A549 (cell line): ENCODE data around the gene GDNF. TPM values are rescaled to one million over a fixed set of nuclear protein-coding genes. Genes with fewer than 3 reads are reported as not detected.

Experiments
- ATAC-seq, 2 experiments: fragments of 200-7000 bp in 1 of 2; fragments of >200 bp in 1 of 2; cut with Nextera tagmentation in 1 of 2; cut with Tn5 transposase in 1 of 2; 3 replicates each; pipeline versions ENCODE4 v1.8.0 to v1.9.1; 2018 to 2020; ENCODE audit warnings: mild to moderate bottlenecking in 1 of 2, moderate library complexity in 1 of 2
- CTCF ChIA-PET: fragments of 300-600 bp; sonication (Branson Sonifier 250); formaldehyde crosslinking; extraction: SDS; loops from one replicate; lab custom pipeline; 2021; ENCODE audit warnings: antibody characterized with exemption, inconsistent platforms; lab: Yijun Ruan, JAX
- POLR2A ChIA-PET: fragments of 350-600 bp; formaldehyde crosslinking; extraction: SDS; loops from one replicate; lab custom pipeline; 2021; ENCODE audit warnings: antibody characterized with exemption, inconsistent platforms; lab: Yijun Ruan, JAX
- DNase-seq, 2 experiments: peaks; one replicate each; pipeline versions ENCODE4 v3.0.0 to v3.0.0-alpha.2; 2011 to 2016; ENCODE audit warnings: low read depth in 1 of 2, low spot score in 1 of 2
- FAIRE-seq: peaks from 2 replicates; lab custom pipeline; 2011; peaks lifted over from hg19 to GRCh38; lab: Jason Lieb, UNC
- H3K27ac ChIP-seq, 2 experiments: fragments of >200 bp; sonication (Bioruptor Twin); formaldehyde crosslinking; 3 replicates each; pipeline ENCODE4 v1.5.1; 2016 to 2017
- H3K4me1 ChIP-seq: fragments of >200 bp; sonication (Bioruptor Twin); formaldehyde crosslinking; 3 replicates; pipeline ENCODE4 v1.6.1; 2016
- H3K4me2 ChIP-seq: fragments of >200 bp; sonication (Bioruptor Twin); formaldehyde crosslinking; 3 replicates; pipeline ENCODE4 v1.6.1; 2016
- H3K4me3 ChIP-seq: fragments of >200 bp; sonication (Bioruptor Twin); formaldehyde crosslinking; 3 replicates; pipeline ENCODE4 v1.5.1; 2016
- H3K9me3 ChIP-seq: fragments of >200 bp; sonication (Bioruptor Twin); formaldehyde crosslinking; 3 replicates; pipeline ENCODE4 v1.6.1; 2016
- BHLHE40 ChIP-seq: IDR thresholded peaks from 2 replicates; pipeline ENCODE4 v1.6.1; 2012; ENCODE audit warnings: low read depth, low read length, inconsistent platforms
- CBX2 ChIP-seq: fragments of 200-600 bp; sonication (generic); IDR thresholded peaks from 2 replicates; pipeline ENCODE4 v1.6.1; 2016; ENCODE audit warnings: low read depth, mild to moderate bottlenecking, borderline replicate concordance
- CEBPB ChIP-seq, 2 experiments: fragments of >200 bp in 1 of 2; sonication (Bioruptor Twin) in 1 of 2; formaldehyde crosslinking in 1 of 2; IDR thresholded peaks; 2 replicates each; pipeline ENCODE4 v1.6.1; 2012 to 2016
- CHD4 ChIP-seq: fragments of 200-600 bp; sonication (generic); IDR thresholded peaks from 2 replicates; pipeline ENCODE4 v1.6.1; 2016; ENCODE audit warnings: antibody characterized with exemption, mild to moderate bottlenecking, borderline replicate concordance
- FOSL2 ChIP-seq, 2 experiments: fragments of 450-650 bp in 1 of 2; fragments of >200 bp in 1 of 2; sonication (Bioruptor Twin) in 1 of 2; formaldehyde crosslinking; IDR thresholded peaks; 2 replicates each; pipeline versions ENCODE4 v1.5.0 to v1.6.1; 2016 to 2020; ENCODE audit warnings: mild to moderate bottlenecking in 1 of 2, moderate library complexity in 1 of 2
- HEYL ChIP-seq: fragments of 250-450 bp; sonication (Bioruptor Pico); IDR thresholded peaks from 2 replicates; pipeline ENCODE4 v1.8.0; 2021; ENCODE audit warnings: mild to moderate bottlenecking, moderate library complexity
- JUN ChIP-seq, 2 experiments: fragments of >200 bp; sonication (Bioruptor Twin); formaldehyde crosslinking; IDR thresholded peaks; 2 replicates in 1 of 2; 3 replicates in 1 of 2; pipeline ENCODE4 v1.6.1; 2016 to 2017
- MAFK ChIP-seq: fragments of 450-650 bp; IDR thresholded peaks from 2 replicates; pipeline ENCODE4 v1.6.1; 2014; ENCODE audit not compliant: partially characterized antibody
- MAZ ChIP-seq: fragments of 150-350 bp; IDR thresholded peaks from 2 replicates; pipeline ENCODE4 v1.6.1; 2014; ENCODE audit warnings: antibody characterized with exemption, low read depth, low read length, borderline replicate concordance
- MYC ChIP-seq: IDR thresholded peaks from 2 replicates; pipeline ENCODE4 v1.6.1; 2012; ENCODE audit warnings: mild to moderate bottlenecking, inconsistent platforms, low read length, improper control_type of control experiment, borderline replicate concordance
- NFE2L2 ChIP-seq: fragments of 150-350 bp; conservative IDR thresholded peaks from 2 replicates; pipeline ENCODE4 v1.6.1; 2014; ENCODE audit warnings: low read length
- PHF8 ChIP-seq: fragments of 200-600 bp; sonication (generic); IDR thresholded peaks from 2 replicates; pipeline ENCODE4 v1.6.1; 2016; ENCODE audit warnings: low read depth, mild to moderate bottlenecking, antibody characterized with exemption, moderate library complexity, borderline replicate concordance
- RAD21 ChIP-seq, 2 experiments: fragments of >200 bp in 1 of 2; sonication (Bioruptor Twin) in 1 of 2; formaldehyde crosslinking in 1 of 2; IDR thresholded peaks in 1 of 2; conservative IDR thresholded peaks in 1 of 2; 2 replicates in 1 of 2; 3 replicates in 1 of 2; pipeline ENCODE4 v1.6.1; 2012 to 2018; ENCODE audit warnings: inconsistent platforms in 1 of 2
- RNF2 ChIP-seq: fragments of 200-600 bp; sonication (generic); IDR thresholded peaks from 2 replicates; pipeline ENCODE4 v1.6.1; 2016; ENCODE audit warnings: low read depth, mild to moderate bottlenecking, antibody characterized with exemption, moderate library complexity, borderline replicate concordance
- WGBS: methylation state at CpG from one replicate; pipeline ENCODE4 v1.1.6; 2017; ENCODE audit errors: missing lambda C conversion rate; 5-methylcytosine and 5-hydroxymethylcytosine counted together
- polyA plus RNA-seq, 4 experiments: library from polyadenylated mRNA; depleted of rRNA in 3 of 4; stranded (reverse); fragments of >200 nt; fragmentation: RNase III in 1 of 4; extraction: RNeasy Plus Mini Kit Qiagen cat#74134 plus additional on column Dnase treatment in 1 of 4; gene quantifications; 2 replicates in 3 of 4; 3 replicates in 1 of 4; pipeline ENCODE4 v1.2.3, GENCODE V29; 2011 to 2017
- TF ChIP-seq, protein P1 (sequence below): fragments of >200 bp; sonication (Bioruptor Twin); formaldehyde crosslinking; IDR thresholded peaks from 3 replicates; pipeline ENCODE4 v1.6.1; 2016
- TF ChIP-seq, protein P2 (sequence below): fragments of >200 bp; sonication (Bioruptor Twin); formaldehyde crosslinking; IDR thresholded peaks from 3 replicates; pipeline ENCODE4 v1.5.1; 2016
- TF ChIP-seq, protein P3 (sequence below): fragments of 200-600 bp; sonication (generic); IDR thresholded peaks from 2 replicates; pipeline ENCODE4 v1.6.1; 2016; ENCODE audit warnings: antibody characterized with exemption, mild to moderate bottlenecking, moderate library complexity
- TF ChIP-seq, protein P4 (sequence below): IDR thresholded peaks from 2 replicates; pipeline ENCODE4 v1.6.1; 2012

Gene GDNF
- polyA plus RNA-seq, 2 of the 4 experiments (the other 2 are of a cell fraction) = 0.01 TPM; not detected in 1

DNA sequence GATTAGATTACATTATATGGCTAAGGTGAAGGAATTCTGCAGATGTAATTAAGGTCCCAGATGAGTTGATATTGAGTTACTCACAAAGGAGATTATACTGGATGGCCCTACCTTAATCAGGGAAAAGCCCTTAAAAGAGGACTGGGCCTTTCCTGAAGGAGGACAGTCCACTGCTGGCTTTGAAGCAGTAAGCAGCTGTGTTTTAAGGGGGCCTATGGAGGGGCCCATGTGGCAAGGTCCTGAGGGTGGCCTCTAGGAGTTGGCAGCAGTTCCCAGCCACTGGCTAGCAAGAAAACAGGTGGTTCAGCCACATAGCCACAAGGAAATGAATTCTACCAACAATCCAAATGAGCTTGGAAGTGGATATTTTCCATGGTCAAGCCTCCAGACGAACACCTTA is 36.4 kb upstream of the GDNF start (continued):
- TF ChIP-seq, protein P1, sequence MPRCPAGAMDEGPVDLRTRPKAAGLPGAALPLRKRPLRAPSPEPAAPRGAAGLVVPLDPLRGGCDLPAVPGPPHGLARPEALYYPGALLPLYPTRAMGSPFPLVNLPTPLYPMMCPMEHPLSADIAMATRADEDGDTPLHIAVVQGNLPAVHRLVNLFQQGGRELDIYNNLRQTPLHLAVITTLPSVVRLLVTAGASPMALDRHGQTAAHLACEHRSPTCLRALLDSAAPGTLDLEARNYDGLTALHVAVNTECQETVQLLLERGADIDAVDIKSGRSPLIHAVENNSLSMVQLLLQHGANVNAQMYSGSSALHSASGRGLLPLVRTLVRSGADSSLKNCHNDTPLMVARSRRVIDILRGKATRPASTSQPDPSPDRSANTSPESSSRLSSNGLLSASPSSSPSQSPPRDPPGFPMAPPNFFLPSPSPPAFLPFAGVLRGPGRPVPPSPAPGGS = no peak
- no peak for TF ChIP-seq JUN (IDR thresholded peaks at IDR 0.05)
- TF ChIP-seq CHD4 = no peak

DNA sequence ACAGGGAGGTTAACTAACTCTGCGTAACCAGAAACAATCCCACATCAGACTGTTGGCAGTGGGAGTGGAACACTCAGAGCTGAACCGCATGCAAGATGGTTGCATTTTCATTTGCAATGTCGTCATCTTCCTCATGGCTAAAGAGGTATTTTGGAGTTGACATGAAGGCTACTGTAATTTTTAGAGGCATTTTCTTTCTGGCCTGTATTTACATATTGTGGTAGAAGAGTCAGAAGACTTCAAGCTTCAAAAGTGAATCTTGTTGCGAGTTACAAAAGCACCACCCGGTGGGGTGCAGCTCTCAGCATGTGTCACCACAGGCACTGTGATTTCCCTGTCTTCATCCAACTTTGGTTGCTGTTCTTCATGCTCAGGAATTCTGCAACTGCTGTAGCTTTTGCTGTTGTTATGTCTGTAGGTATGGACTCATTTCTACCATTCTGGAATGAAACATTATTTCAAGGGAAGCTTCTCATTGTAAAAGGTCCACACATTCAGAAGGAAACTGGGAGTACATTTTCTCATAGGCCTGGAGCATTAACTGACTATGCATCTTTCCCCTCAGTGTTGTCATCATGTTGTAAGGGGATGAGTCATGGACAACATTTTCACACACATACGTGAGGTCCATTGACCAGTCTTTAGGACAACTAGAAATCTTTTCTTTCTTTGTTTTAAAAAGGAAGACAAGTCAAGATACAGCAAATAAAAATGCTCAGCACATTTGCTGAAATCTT is 35.4 kb upstream of the GDNF start:
- 45% methylated on average over 6 of the region's 6 CpGs for WGBS
- H3K4me3 ChIP-seq = no peak overlapping the region
- CTCF ChIA-PET = interaction anchor here (0.9 to 1.0 kb wide), 2 partner anchors 9 to 32 kb away, joined by 3 read pairs; no protein-coding TSS in a partner anchor
- no peak overlapping the region for H3K27ac ChIP-seq
- no peaks in the 10 kb centered on the region for H3K4me1 ChIP-seq
- ATAC-seq (no peak), FAIRE-seq (no peak), DNase-seq (no peak)
- POLR2A ChIA-PET = no interaction called here
- H3K9me3 ChIP-seq = no peaks in the 10 kb centered on the region
- TF ChIP-seq MAZ (no peak), FOSL2 (IDR thresholded peaks at IDR 0.05) (no peak), FOSL2 (CRISPR knock-in tag; IDR thresholded peaks at IDR 0.05) (peak; percentile 43; the same call in 1 of the 2 replicates)
- H3K4me2 ChIP-seq = no peak overlapping the region

DNA sequence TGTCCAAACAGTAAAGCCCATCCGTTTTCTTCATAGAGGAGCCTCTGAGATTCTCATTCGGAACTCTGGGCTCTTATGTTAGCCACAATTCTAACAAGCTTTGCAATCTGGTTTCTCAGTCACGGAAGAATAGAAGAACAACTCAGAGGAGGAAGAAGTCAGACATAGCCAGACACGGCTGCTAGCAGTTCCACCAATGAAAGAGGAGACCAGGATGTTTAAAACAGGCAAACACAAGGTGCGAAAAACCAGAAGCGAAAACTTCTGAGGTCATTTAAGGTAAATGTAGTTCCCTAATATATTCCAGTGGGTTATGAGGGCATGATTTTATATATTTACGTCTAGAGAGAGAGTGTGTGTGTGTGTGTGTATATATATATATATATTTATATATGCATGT is 34.1 kb upstream of the GDNF start:
- ATAC-seq (no peak), DNase-seq (no peak), FAIRE-seq (no peak)
- Histone ChIP-seq H3K4me2 (no peak overlapping the region), H3K27ac (no peak overlapping the region), H3K4me1 (no peaks in the 10 kb centered on the region), H3K9me3 (no peaks in the 10 kb centered on the region; the same call in 2 of the 3 replicates), H3K4me3 (no peak overlapping the region)
- TF ChIP-seq, protein P2, sequence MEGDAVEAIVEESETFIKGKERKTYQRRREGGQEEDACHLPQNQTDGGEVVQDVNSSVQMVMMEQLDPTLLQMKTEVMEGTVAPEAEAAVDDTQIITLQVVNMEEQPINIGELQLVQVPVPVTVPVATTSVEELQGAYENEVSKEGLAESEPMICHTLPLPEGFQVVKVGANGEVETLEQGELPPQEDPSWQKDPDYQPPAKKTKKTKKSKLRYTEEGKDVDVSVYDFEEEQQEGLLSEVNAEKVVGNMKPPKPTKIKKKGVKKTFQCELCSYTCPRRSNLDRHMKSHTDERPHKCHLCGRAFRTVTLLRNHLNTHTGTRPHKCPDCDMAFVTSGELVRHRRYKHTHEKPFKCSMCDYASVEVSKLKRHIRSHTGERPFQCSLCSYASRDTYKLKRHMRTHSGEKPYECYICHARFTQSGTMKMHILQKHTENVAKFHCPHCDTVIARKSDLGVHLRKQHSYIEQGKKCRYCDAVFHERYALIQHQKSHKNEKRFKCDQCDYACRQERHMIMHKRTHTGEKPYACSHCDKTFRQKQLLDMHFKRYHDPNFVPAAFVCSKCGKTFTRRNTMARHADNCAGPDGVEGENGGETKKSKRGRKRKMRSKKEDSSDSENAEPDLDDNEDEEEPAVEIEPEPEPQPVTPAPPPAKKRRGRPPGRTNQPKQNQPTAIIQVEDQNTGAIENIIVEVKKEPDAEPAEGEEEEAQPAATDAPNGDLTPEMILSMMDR = no peak
- TF ChIP-seq PHF8 (no peak), NFE2L2 (no peak), CEBPB (IDR thresholded peaks at IDR 0.05) (no peak), MYC (no peak), BHLHE40 (no peak), HEYL (CRISPR knock-in tag) (no peak)
- ChIA-PET CTCF (no interaction called here), POLR2A (no interaction called here)
- 27% methylated on average over 7 of the region's 7 CpGs for WGBS

DNA sequence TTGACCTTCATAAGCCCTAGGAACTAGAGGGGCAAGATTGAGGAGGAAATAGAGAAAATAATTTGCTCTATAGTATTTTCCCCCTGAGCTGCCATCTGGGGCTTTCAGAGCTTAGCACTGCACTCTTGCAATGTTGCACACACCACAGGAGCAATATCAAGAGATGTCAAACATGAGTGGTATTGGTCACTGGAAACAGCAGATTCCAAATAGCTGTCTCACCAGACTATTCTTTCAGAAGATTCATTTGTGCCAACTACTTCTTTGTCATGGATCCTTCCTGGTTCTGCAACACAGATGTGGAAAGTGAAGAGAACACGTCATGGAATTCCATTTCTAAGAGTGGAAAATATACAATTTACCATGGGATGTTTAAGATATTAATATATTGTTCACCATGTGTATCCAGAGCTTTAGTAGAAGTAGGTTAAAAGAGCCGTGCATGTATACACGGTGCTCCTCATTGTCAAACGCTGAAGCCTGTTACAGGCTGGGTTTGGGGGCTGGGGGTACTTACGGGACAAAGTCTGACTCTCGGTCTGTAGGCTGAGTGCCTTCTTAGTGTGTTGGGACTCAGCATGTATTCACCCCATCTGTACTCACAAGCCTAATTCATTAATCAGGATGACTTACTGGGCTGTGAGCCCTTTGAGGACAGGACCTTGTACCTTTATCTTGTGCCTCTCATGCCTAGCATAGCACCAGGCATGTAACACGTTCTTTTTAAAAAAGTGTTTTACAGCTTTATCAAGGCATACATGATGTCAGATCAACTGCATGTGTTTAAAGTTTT is 31.4 kb upstream of the GDNF start:
- CTCF ChIA-PET = no interaction called here

More for the DNA sequence above, 31.4 kb upstream of the GDNF start:
- POLR2A ChIA-PET = no interaction called here
- Histone ChIP-seq H3K4me1 (no peaks in the 10 kb centered on the region), H3K4me2 (no peak overlapping the region), H3K4me3 (no peak overlapping the region), H3K27ac (no peak overlapping the region), H3K9me3 (no peaks in the 10 kb centered on the region; the same call in 2 of the 3 replicates)
- TF ChIP-seq, protein P3, sequence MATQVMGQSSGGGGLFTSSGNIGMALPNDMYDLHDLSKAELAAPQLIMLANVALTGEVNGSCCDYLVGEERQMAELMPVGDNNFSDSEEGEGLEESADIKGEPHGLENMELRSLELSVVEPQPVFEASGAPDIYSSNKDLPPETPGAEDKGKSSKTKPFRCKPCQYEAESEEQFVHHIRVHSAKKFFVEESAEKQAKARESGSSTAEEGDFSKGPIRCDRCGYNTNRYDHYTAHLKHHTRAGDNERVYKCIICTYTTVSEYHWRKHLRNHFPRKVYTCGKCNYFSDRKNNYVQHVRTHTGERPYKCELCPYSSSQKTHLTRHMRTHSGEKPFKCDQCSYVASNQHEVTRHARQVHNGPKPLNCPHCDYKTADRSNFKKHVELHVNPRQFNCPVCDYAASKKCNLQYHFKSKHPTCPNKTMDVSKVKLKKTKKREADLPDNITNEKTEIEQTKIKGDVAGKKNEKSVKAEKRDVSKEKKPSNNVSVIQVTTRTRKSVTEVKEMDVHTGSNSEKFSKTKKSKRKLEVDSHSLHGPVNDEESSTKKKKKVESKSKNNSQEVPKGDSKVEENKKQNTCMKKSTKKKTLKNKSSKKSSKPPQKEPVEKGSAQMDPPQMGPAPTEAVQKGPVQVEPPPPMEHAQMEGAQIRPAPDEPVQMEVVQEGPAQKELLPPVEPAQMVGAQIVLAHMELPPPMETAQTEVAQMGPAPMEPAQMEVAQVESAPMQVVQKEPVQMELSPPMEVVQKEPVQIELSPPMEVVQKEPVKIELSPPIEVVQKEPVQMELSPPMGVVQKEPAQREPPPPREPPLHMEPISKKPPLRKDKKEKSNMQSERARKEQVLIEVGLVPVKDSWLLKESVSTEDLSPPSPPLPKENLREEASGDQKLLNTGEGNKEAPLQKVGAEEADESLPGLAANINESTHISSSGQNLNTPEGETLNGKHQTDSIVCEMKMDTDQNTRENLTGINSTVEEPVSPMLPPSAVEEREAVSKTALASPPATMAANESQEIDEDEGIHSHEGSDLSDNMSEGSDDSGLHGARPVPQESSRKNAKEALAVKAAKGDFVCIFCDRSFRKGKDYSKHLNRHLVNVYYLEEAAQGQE = no peak
- no peak for TF ChIP-seq RAD21 (conservative IDR thresholded peaks at IDR 0.05 in 1 of 2, IDR thresholded peaks at IDR 0.05 in 1 of 2)
- no peak for TF ChIP-seq NFE2L2
- TF ChIP-seq RNF2 = no peak
- no peak for TF ChIP-seq CBX2
- TF ChIP-seq, protein P4, sequence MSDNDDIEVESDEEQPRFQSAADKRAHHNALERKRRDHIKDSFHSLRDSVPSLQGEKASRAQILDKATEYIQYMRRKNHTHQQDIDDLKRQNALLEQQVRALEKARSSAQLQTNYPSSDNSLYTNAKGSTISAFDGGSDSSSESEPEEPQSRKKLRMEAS = no peak
- no peak for TF ChIP-seq MAFK
- ATAC-seq (peak in 1 of 2 experiments; percentile 43; a peak in 1 of 6 replicates), FAIRE-seq (no peak), DNase-seq (no peak)
- 27% methylated on average over 7 of the region's 7 CpGs for WGBS
